Ishikawa (cell line): ENCODE results near the gene CCNJ.

Source experiments
- EP300 ChIP-seq: IDR thresholded peaks from 2 replicates; pipeline ENCODE4 v1.6.1; 2012; ENCODE audit warnings: borderline replicate concordance
- FOXM1 ChIP-seq: IDR thresholded peaks from 2 replicates; pipeline ENCODE4 v1.6.1; 2012; ENCODE audit warnings: low read depth, borderline replicate concordance
- MAX ChIP-seq: IDR thresholded peaks from 2 replicates; pipeline ENCODE4 v1.6.1; 2012
- NFIC ChIP-seq: IDR thresholded peaks from 2 replicates; pipeline ENCODE4 v1.6.1; 2012
- RAD21 ChIP-seq: IDR thresholded peaks from 2 replicates; pipeline ENCODE4 v1.6.1; 2012; ENCODE audit warnings: low read depth
- TAF1 ChIP-seq: IDR thresholded peaks from 2 replicates; pipeline ENCODE4 v1.6.1; 2012; ENCODE audit warnings: low read depth, mild to moderate bottlenecking

- TF ChIP-seq EP300 = no peak; the same call in 1 of the 2 replicates
- no peak for TF ChIP-seq RAD21
- TF ChIP-seq NFIC = no peak
- no peak for TF ChIP-seq FOXM1
- TF ChIP-seq MAX = peak; percentile 99
- TF ChIP-seq TAF1 = peak; percentile 72; the same call in 1 of the 2 replicates
Observed at GRCh38 chr10:96043033-96043892, at the start of gene CCNJ.
